ENCODE results near the gene BMPR1B. TPM values are rescaled to one million over a fixed set of nuclear protein-coding genes. Genes with fewer than 3 reads are reported as not detected.

The BMPR1B gene
- total and polyA plus RNA-seq, 2 of the 4 experiments (the other 2 are of a cell fraction) = 0.24 to 0.90 TPM

GRCh38 chr4:94767446-94767845 is 9.7 kb downstream of the BMPR1B start:
- H2AK5ac ChIP-seq (ENCODE audit: low read depth, low read length) = no peak overlapping the region
- H3K4me1 ChIP-seq (ENCODE audit: control insufficient read depth, insufficient read depth, low read length) = no peaks in the 10 kb centered on the region
- TF ChIP-seq ELK1 (IDR thresholded peaks at IDR 0.05; ENCODE audit: borderline replicate concordance, low read depth, low read length) (no peak), FOS (IDR thresholded peaks at IDR 0.05; ENCODE audit: low read depth, low read length) (no peak), MAFK (IDR thresholded peaks at IDR 0.05; ENCODE audit: low read depth, low read length) (no peak), BHLHE40 (IDR thresholded peaks at IDR 0.05; ENCODE audit: low read depth, low read length) (no peak), MAZ (IDR thresholded peaks at IDR 0.05; ENCODE audit: borderline replicate concordance, low read depth, low read length) (no peak), SMC3 (IDR thresholded peaks at IDR 0.05; ENCODE audit: low read depth, low read length) (no peak), POLR2A (IDR thresholded peaks at IDR 0.05; ENCODE audit: low read depth, low read length) (no peak), CTCF (conservative IDR thresholded peaks at IDR 0.05; ENCODE audit: low read depth, low read length) (no peak), RCOR1 (IDR thresholded peaks at IDR 0.05; ENCODE audit: insufficient replicate concordance, low read length) (no peak), USF2 (IDR thresholded peaks at IDR 0.05; ENCODE audit: low read depth, low read length) (no peak), MXI1 (IDR thresholded peaks at IDR 0.05; ENCODE audit: borderline replicate concordance, low read depth, low read length) (no peak), CHD1 (IDR thresholded peaks at IDR 0.05; ENCODE audit: low read depth, low read length) (no peak), NFE2L2 (IDR thresholded peaks at IDR 0.05; ENCODE audit: low read depth, low read length) (no peak)
- H3K9me1 ChIP-seq (ENCODE audit: insufficient read depth, low read length) = no peaks in the 10 kb centered on the region
- no peak overlapping the region for H2BK15ac ChIP-seq (ENCODE audit: low read depth, low read length)
- no peak overlapping the region for H2BK5ac ChIP-seq (ENCODE audit: low read depth, low read length, poor library complexity, severe bottlenecking)
- H3K27ac ChIP-seq (ENCODE audit: insufficient read depth, low read length) = no peak overlapping the region
- no peak overlapping the region for H3K18ac ChIP-seq (ENCODE audit: low read depth, low read length)
- no peak overlapping the region for H3K23ac ChIP-seq (ENCODE audit: low read depth, low read length)
- BruUV-seq (replicated peaks) = no TSS peak
- H3K27me3 ChIP-seq (ENCODE audit: control insufficient read depth, insufficient read depth, low read length) = peaks cover 3% of the 10 kb centered on the region; the same call in 1 of the 2 replicates
- dilution Hi-C loops (cut with HindIII; ENCODE audit: low sequenced_read_pairs, unreplicated experiment) (no loop called here), intact Hi-C loops (cut with micrococcal nuclease) (no loop called here), in situ Hi-C loops (cut with MboI; ENCODE audit: low sequenced_read_pairs) (loop anchor here (25.0 kb wide), 1 partner anchor 345 kb away; no protein-coding TSS in a partner anchor)
- DNase-seq (no peak), ATAC-seq (ENCODE audit: low read depth) (no peak)
- no peak overlapping the region for H2AFZ ChIP-seq (replicated peaks; ENCODE audit: low read length, poor library complexity)
- no peak overlapping the region for H3K4ac ChIP-seq (ENCODE audit: low read depth, low read length)
- ChIA-PET POLR2A (ENCODE audit: unreplicated experiment) (no interaction called here), CTCF (interaction anchor here (0.6 to 1.0 kb wide), 2 partner anchors 22 to 132 kb away, joined by 3 read pairs; no protein-coding TSS in a partner anchor)
- H3K79me1 ChIP-seq (ENCODE audit: low read depth in 1 of 2, low read length in 2 of 2) = no peaks in the 10 kb centered on the region
- no peak overlapping the region for H2AK9ac ChIP-seq (replicated peaks; ENCODE audit: low read depth, low read length, poor library complexity)
- no peak overlapping the region for H4K8ac ChIP-seq (ENCODE audit: low read depth in 2 of 2, low read length in 2 of 2)
- no peak overlapping the region for H3K14ac ChIP-seq (replicated peaks; ENCODE audit: low read depth, low read length)
- H2BK20ac ChIP-seq (ENCODE audit: low read depth, low read length) = no peak overlapping the region
- no peak overlapping the region for H3K56ac ChIP-seq (ENCODE audit: extremely low read depth, insufficient read depth, low read length)
- no peak overlapping the region for H4K91ac ChIP-seq (ENCODE audit: insufficient read depth, low read depth, low read length)
- no peaks in the 10 kb centered on the region for H4K20me1 ChIP-seq (ENCODE audit: insufficient read depth, low read length)
- no peak overlapping the region for H3K4me3 ChIP-seq (ENCODE audit: insufficient read depth, low read depth, low read length)
- no peak overlapping the region for H2BK120ac ChIP-seq (ENCODE audit: low read depth, low read length)
- no CpG with 5 or more reads among the region's 1 CpG for WGBS, 2 experiments (ENCODE audit: extremely low coverage in 2 of 2, insufficient read length in 1 of 2)
- H3K4me2 ChIP-seq (ENCODE audit: low read depth, low read length) = no peak overlapping the region
- no peaks in the 10 kb centered on the region for H3K36me3 ChIP-seq (ENCODE audit: control insufficient read depth, insufficient read depth, low read length)
- no peak overlapping the region for H3K9ac ChIP-seq (ENCODE audit: low read depth, low read length)
- no peak overlapping the region for H4K5ac ChIP-seq (ENCODE audit: low read depth, low read length)
- no peaks in the 10 kb centered on the region for H3K9me3 ChIP-seq (ENCODE audit: control insufficient read depth, insufficient read depth, low read length)

Measured in IMR-90 (cell line).